ENCODE data around the gene PPP1R36. TPM values are rescaled to one million over a fixed set of nuclear protein-coding genes. Genes with fewer than 3 reads are reported as not detected.

PPP1R36 gene
- total and polyA plus RNA-seq, 2 of the 13 experiments (the other 11 are each of a cell fraction or from before 2014, with no cell fraction given) = 0.11 to 0.17 TPM

DNA sequence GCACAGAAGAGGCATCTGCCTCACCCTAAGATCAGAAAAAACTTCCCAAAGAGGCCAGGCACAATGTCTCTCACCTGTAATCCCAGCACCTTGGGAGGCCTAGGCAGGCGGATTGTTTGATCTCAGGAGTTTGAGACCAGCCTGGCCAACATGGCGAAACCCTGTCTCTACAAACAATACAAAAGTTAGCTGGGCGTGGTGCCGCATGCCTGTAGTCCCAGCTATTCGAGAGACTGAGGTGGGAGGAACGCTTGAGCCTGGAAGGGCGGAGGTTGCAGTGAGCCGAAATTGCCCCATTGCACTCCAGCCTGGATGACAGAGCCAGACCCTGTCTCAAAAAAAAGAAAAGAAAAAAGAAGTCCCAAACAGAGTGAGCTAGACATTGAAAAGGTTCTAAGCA lies 40.7 kb upstream of the PPP1R36 start (continued):
- TF ChIP-seq, protein P1, sequence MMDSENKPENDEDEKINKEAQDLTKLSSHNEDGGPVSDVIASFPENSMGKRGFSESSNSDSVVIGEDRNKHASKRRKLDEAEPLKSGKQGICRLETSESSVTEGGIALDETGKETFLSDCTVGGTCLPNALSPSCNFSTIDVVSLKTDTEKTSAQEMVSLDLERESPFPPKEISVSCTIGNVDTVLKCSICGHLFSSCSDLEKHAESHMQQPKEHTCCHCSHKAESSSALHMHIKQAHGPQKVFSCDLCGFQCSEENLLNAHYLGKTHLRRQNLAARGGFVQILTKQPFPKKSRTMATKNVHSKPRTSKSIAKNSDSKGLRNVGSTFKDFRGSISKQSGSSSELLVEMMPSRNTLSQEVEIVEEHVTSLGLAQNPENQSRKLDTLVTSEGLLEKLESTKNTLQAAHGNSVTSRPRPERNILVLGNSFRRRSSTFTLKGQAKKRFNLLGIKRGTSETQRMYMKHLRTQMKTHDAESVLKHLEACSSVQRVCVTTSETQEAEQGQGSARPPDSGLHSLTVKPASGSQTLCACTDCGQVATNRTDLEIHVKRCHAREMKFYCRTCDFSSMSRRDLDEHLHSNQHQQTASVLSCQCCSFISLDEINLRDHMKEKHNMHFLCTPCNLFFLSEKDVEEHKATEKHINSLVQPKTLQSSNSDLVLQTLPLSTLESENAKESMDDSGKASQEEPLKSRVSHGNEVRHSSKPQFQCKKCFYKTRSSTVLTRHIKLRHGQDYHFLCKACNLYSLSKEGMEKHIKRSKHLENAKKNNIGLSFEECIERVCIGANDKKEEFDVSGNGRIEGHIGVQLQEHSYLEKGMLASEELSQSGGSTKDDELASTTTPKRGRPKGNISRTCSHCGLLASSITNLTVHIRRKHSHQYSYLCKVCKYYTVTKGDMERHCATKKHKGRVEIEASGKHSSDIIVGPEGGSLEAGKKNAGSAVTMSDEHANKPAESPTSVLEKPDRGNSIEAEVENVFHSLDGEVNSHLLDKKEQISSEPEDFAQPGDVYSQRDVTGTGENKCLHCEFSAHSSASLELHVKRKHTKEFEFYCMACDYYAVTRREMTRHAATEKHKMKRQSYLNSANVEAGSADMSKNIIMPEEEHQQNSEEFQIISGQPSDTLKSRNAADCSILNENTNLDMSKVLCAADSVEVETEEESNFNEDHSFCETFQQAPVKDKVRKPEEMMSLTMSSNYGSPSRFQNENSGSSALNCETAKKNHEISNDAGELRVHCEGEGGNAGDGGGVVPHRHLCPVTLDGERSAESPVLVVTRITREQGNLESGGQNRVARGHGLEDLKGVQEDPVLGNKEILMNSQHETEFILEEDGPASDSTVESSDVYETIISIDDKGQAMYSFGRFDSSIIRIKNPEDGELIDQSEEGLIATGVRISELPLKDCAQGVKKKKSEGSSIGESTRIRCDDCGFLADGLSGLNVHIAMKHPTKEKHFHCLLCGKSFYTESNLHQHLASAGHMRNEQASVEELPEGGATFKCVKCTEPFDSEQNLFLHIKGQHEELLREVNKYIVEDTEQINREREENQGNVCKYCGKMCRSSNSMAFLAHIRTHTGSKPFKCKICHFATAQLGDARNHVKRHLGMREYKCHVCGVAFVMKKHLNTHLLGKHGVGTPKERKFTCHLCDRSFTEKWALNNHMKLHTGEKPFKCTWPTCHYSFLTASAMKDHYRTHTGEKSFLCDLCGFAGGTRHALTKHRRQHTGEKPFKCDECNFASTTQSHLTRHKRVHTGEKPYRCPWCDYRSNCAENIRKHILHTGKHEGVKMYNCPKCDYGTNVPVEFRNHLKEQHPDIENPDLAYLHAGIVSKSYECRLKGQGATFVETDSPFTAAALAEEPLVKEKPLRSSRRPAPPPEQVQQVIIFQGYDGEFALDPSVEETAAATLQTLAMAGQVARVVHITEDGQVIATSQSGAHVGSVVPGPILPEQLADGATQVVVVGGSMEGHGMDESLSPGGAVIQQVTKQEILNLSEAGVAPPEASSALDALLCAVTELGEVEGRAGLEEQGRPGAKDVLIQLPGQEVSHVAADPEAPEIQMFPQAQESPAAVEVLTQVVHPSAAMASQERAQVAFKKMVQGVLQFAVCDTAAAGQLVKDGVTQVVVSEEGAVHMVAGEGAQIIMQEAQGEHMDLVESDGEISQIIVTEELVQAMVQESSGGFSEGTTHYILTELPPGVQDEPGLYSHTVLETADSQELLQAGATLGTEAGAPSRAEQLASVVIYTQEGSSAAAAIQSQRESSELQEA (CRISPR knock-in tag; IDR thresholded peaks at IDR 0.05; ENCODE audit: not compliant biosample characterization) = no peak
- no peak for TF ChIP-seq ZNF558 (CRISPR knock-in tag; IDR thresholded peaks at IDR 0.05; ENCODE audit: borderline replicate concordance)
- no peak for TF ChIP-seq TGIF2 (CRISPR knock-in tag; IDR thresholded peaks at IDR 0.05)
- TF ChIP-seq, protein P2, sequence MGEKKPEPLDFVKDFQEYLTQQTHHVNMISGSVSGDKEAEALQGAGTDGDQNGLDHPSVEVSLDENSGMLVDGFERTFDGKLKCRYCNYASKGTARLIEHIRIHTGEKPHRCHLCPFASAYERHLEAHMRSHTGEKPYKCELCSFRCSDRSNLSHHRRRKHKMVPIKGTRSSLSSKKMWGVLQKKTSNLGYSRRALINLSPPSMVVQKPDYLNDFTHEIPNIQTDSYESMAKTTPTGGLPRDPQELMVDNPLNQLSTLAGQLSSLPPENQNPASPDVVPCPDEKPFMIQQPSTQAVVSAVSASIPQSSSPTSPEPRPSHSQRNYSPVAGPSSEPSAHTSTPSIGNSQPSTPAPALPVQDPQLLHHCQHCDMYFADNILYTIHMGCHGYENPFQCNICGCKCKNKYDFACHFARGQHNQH (CRISPR knock-in tag; IDR thresholded peaks at IDR 0.05) = no peak
- TF ChIP-seq ZKSCAN5 (CRISPR knock-in tag; IDR thresholded peaks at IDR 0.05) = no peak
- no peak for TF ChIP-seq U2AF2 (IDR thresholded peaks at IDR 0.05; ENCODE audit: low read depth, low read length)
- no peak for TF ChIP-seq RBM22 (optimal IDR thresholded peaks at IDR 0.05; ENCODE audit: low read length)
- TF ChIP-seq, protein P3, sequence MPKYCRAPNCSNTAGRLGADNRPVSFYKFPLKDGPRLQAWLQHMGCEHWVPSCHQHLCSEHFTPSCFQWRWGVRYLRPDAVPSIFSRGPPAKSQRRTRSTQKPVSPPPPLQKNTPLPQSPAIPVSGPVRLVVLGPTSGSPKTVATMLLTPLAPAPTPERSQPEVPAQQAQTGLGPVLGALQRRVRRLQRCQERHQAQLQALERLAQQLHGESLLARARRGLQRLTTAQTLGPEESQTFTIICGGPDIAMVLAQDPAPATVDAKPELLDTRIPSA (CRISPR knock-in tag; IDR thresholded peaks at IDR 0.05; ENCODE audit: borderline replicate concordance) = no peak
- no peak for TF ChIP-seq ZSCAN9 (CRISPR knock-in tag; IDR thresholded peaks at IDR 0.05; ENCODE audit: borderline replicate concordance)
- peak; percentile 66 for TF ChIP-seq ZNF644 (CRISPR knock-in tag; IDR thresholded peaks at IDR 0.05; ENCODE audit: low read depth)
- no peak for TF ChIP-seq SYNCRIP (IDR thresholded peaks at IDR 0.05; ENCODE audit: insufficient read depth, low read depth, low read length)
- 0 out of 2 replicates have a peak, but pooled peaks have one; percentile 18 for TF ChIP-seq TCF7 (IDR thresholded peaks at IDR 0.05; ENCODE audit: low read depth)
- no peak for TF ChIP-seq KAT8 (CRISPR knock-in tag; IDR thresholded peaks at IDR 0.05)

Data from HepG2 (cell line).